NB4 (cell line): ENCODE measurements around the gene SHLD1.

Experiments used
- CTCF ChIP-seq: IDR thresholded peaks from one replicate; pipeline ENCODE4 v1.5.1; 2012; ENCODE audit warnings: low read depth, low read length
- MYC ChIP-seq: IDR thresholded peaks from 2 replicates; pipeline ENCODE4 v1.6.1; 2011; ENCODE audit warnings: low read depth, low read length
- POLR2A ChIP-seq: IDR thresholded peaks from 2 replicates; pipeline ENCODE4 v1.6.1; 2011; ENCODE audit warnings: mild to moderate bottlenecking; ENCODE audit not compliant: insufficient read length; ENCODE audit errors: extremely low read depth

DNA sequence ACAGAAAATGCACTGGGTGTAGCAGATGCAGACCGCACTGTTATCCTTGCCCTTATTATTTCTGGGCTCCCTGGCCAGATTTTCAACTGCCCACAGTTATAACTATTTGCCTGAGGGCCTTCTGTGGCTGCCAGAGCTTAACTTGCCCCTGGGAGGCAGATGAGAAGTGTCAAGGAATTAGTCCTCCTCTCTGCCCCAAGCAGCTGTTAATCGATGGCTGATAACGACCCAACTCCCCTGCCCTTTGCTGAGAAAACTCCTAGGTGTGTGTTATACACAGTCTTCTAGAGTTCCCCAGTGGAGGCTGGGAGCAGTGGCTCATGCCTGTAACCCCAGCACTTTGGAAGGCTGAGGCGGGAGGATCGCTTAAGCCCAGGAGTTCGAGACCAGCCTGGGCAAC lies 44.4 kb upstream of the SHLD1 start:
- TF ChIP-seq CTCF: no peak
- TF ChIP-seq MYC: no peak
- no peak for TF ChIP-seq POLR2A
